Upper lobe of left lung (tissue), 4 donors: ENCODE measurements around the gene ARVCF.
"Not testable (repeated sequence)": the region's sequence is repeated elsewhere in the genome, so short reads cannot be mapped to it uniquely, and the experiment has no call there.

Experiments
- CTCF ChIP-seq, 6 experiments: fragments of 450-650 bp in 4 of 6; fragments of 200-600 bp in 2 of 6; sonication (generic) in 2 of 6; IDR thresholded peaks; one replicate each; pipeline ENCODE4 v1.5.1; 2016 to 2019; ENCODE audit warnings: antibody characterized with exemption in 6 of 6
- POLR2A ChIP-seq, 4 donors: fragments of 450-650 bp; IDR thresholded peaks; one replicate each; pipeline ENCODE4 v1.5.1; 2016 to 2017; ENCODE audit warnings: antibody characterized with exemption in 4 of 4, mild to moderate bottlenecking in 2 of 4

GRCh38 chr22:19935123-19935718 is 81.4 kb downstream of the ARVCF start:
- not testable (repeated sequence) for TF ChIP-seq POLR2A, CTCF (IDR thresholded peaks at IDR 0.05)
